GM12872 (cell line): Measurements from ENCODE around the gene DCT.

Experiments used
- CTCF ChIP-seq: IDR thresholded peaks from 3 replicates; pipeline ENCODE4 v1.5.1; 2011; ENCODE audit warnings: low read depth, mild to moderate bottlenecking, low read length, moderate library complexity; ENCODE audit not compliant: insufficient read depth

DCT gene

DNA sequence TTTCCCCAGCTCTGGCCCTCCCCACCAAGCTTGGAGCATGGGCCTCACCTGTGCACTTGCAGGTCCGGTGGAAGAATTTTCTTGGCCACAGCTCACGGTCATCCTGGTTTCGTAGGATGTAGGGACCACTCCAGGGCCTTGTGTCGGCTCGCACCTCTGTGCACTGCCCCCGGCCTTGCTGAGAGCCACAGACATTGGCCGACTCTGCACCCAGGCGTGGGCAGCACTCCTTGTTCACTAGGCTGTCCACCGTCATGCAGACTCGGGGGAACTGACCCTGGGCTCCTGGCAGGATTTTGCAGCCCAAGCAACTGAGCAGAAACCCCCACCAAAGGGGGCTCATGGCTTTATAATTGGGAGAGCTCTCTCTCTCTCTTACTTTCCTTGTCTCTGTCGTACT is 569 bp downstream of the DCT start:
- no peak for TF ChIP-seq CTCF

GRCh38 chr13:94470126-94470525 is 9.4 kb downstream of the DCT start:
- TF ChIP-seq CTCF: no peak

GRCh38 chr13:94464771-94465170 is 14.7 kb downstream of the DCT start:
- TF ChIP-seq CTCF: no peak

DNA sequence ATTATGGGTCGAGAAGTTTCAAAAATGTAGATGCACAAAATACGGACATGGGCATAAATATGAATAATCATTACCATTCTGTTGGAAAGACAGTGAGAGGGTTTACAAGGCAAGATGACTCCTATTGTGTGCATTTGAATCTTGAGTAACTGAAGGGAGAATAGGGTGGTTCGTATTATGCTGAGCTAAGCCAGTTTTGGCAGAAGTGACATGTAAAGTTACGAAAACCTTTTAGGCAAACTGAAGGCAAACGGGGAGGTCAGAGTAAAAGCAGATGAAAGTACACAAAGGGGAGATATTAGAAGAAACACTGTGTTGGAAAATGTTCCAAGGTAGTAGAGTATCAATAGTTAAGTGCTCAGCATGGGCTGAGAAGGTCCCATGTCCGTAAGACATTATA is 16.8 kb downstream of the DCT start:
- TF ChIP-seq CTCF: no peak

DNA sequence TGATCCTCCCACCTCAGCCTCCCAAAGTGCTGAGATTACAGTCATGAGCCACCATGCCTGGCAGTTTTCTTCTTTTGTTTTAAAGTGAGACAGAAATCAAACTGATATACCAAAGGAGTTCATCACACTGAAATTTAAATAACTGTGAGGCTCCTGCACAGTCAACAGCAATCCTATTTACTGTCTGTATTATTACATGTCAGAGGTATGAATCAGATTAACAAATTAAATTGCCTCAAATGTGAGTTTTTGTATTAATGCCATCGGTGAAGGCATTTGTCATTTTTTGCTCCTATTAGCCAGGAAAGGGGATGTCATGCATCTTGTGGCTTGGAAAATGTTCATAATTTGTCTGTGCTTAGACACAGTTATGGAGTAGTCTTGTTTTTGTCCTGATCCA is 20.4 kb downstream of the DCT start:
- no peak for TF ChIP-seq CTCF

DNA sequence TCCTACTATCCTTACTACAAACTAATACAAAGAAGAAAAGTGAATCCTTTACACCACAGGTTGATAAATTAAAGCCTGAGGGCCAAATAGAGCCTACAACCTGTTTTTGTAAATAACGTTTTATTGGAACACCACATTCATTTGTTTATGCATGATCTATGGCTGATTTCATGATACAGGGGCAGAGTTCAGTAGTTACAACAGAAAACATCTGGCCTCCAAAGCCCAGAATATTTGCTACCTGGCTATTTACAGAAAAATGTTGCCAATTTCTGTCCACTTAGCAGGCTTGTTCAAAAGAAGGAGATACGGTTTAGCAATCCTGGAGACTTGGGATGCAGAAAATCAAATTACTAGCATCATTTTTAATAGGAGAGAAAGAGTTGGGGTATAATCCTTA is 24.1 kb downstream of the DCT start:
- no peak for TF ChIP-seq CTCF

- TF ChIP-seq CTCF: no peak
Observed at GRCh38 chr13:94454906-94455305, 24.6 kb downstream of the DCT start.

DNA sequence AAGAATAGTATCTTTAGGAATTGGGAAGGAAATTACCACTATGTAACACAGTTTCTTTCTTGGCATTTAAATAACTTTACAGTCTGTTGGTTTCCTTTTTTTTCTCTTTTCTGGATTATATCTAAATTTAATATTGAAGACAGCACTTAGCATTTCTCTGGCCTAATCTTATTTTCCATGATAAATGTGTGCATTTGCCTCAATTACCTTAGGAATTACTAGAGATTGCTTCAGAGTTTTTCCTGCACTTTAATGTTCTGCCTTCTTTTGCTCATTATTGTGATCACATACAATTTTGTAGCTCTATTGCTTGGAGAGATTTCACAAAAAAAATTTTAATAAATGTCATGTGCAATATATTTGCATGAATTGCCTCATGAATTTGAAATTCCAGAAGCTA is 25.1 kb downstream of the DCT start:
- TF ChIP-seq CTCF: no peak
